IMR-90 (cell line): ENCODE measurements around the gene KRT3. TPM values are rescaled to one million over a fixed set of nuclear protein-coding genes. Genes with fewer than 3 reads are reported as not detected.

Experiments
- ATAC-seq: fragments of 200-7000 bp; cut with Tn5 transposase; 2 replicates; pipeline ENCODE4 v1.9.1; 2020; ENCODE audit warnings: low read depth, mild to moderate bottlenecking, moderate library complexity
- BruUV-seq: library from RNA; stranded (reverse); fragments of 400-500 nt; replicated peaks from 2 replicates; lab custom pipeline; 2021; lab: Mats Ljungman, UMichigan
- CTCF ChIA-PET: fragments of 300-600 bp; formaldehyde crosslinking; extraction: SDS; loops from one replicate; lab custom pipeline; 2021; ENCODE audit warnings: antibody characterized with exemption; lab: Yijun Ruan, JAX
- POLR2A ChIA-PET: fragments of 300-600 bp; sonication (Branson Sonifier 250); formaldehyde crosslinking; loops from one replicate; lab custom pipeline; 2022; ENCODE audit warnings: antibody characterized with exemption; ENCODE audit not compliant: unreplicated experiment; lab: Charles Lee
- DNase-seq: peaks from one replicate; pipeline ENCODE4 v3.0.0; 2013
- H2AFZ ChIP-seq: replicated peaks from 2 replicates; pipeline ENCODE3; 2013; ENCODE audit warnings: low read length, mild to moderate bottlenecking; ENCODE audit not compliant: poor library complexity
- H2AK5ac ChIP-seq: 2 replicates; pipeline ENCODE4 v1.6.1; 2013; ENCODE audit warnings: low read depth, low read length, inconsistent platforms
- H2AK9ac ChIP-seq: replicated peaks from 2 replicates; pipeline ENCODE3; 2013; ENCODE audit warnings: mild to moderate bottlenecking, low read depth, low read length, moderate library complexity; ENCODE audit not compliant: poor library complexity
- H2BK120ac ChIP-seq: 2 replicates; pipeline ENCODE4 v1.6.1; 2013; ENCODE audit warnings: low read depth, low read length, inconsistent platforms
- H2BK15ac ChIP-seq: 3 replicates; pipeline ENCODE4 v1.6.1; 2013; ENCODE audit warnings: low read depth, low read length, inconsistent platforms
- H2BK20ac ChIP-seq: 2 replicates; pipeline ENCODE4 v1.6.1; 2013; ENCODE audit warnings: low read depth, mild to moderate bottlenecking, inconsistent platforms, low read length, moderate library complexity
- H2BK5ac ChIP-seq: 2 replicates; pipeline ENCODE4 v1.6.1; 2013; ENCODE audit warnings: mild to moderate bottlenecking, low read depth, low read length, inconsistent platforms; ENCODE audit not compliant: poor library complexity, severe bottlenecking
- H3K14ac ChIP-seq: replicated peaks from 2 replicates; pipeline ENCODE4 v1.6.1; 2013; ENCODE audit warnings: low read depth, low read length, inconsistent platforms
- H3K18ac ChIP-seq: 2 replicates; pipeline ENCODE4 v1.6.1; 2013; ENCODE audit warnings: low read depth, low read length, control low read depth
- H3K23ac ChIP-seq: 2 replicates; pipeline ENCODE4 v1.6.1; 2013; ENCODE audit warnings: low read depth, low read length, inconsistent platforms
- H3K27ac ChIP-seq: 2 replicates; pipeline ENCODE4 v1.5.1; 2013; ENCODE audit warnings: mild to moderate bottlenecking, control low read depth, low read length; ENCODE audit not compliant: insufficient read depth
- H3K27me3 ChIP-seq: 2 replicates; pipeline ENCODE4 v1.6.1; 2013; ENCODE audit warnings: low read length; ENCODE audit not compliant: control insufficient read depth, insufficient read depth
- H3K36me3 ChIP-seq: 2 replicates; pipeline ENCODE4 v1.6.1; 2013; ENCODE audit warnings: low read length, mixed read lengths; ENCODE audit not compliant: control insufficient read depth, insufficient read depth
- H3K4ac ChIP-seq: 2 replicates; pipeline ENCODE4 v1.6.1; 2013; ENCODE audit warnings: low read depth, low read length, inconsistent platforms
- H3K4me1 ChIP-seq: 2 replicates; pipeline ENCODE4 v1.6.1; 2013; ENCODE audit warnings: low read length, mixed read lengths; ENCODE audit not compliant: control insufficient read depth, insufficient read depth
- H3K4me2 ChIP-seq: 2 replicates; pipeline ENCODE4 v1.6.1; 2013; ENCODE audit warnings: low read depth, mild to moderate bottlenecking, control low read depth, low read length, moderate library complexity
- H3K4me3 ChIP-seq: 2 replicates; pipeline ENCODE4 v1.5.1; 2013; ENCODE audit warnings: low read depth, mild to moderate bottlenecking, control low read depth, low read length, moderate library complexity; ENCODE audit not compliant: insufficient read depth
- H3K56ac ChIP-seq: 2 replicates; pipeline ENCODE4 v1.6.1; 2013; ENCODE audit warnings: low read length, inconsistent platforms; ENCODE audit not compliant: insufficient read depth; ENCODE audit errors: extremely low read depth
- H3K79me1 ChIP-seq, 2 experiments: 2 replicates each; pipeline ENCODE4 v1.6.1; 2013; ENCODE audit warnings: low read length in 2 of 2, inconsistent platforms in 1 of 2, low read depth in 1 of 2
- H3K9ac ChIP-seq: 2 replicates; pipeline ENCODE4 v1.6.1; 2013; ENCODE audit warnings: low read depth, low read length, control low read depth
- H3K9me1 ChIP-seq: 2 replicates; pipeline ENCODE4 v1.6.1; 2013; ENCODE audit warnings: low read length, inconsistent platforms; ENCODE audit not compliant: insufficient read depth
- H3K9me3 ChIP-seq: 2 replicates; pipeline ENCODE4 v1.6.1; 2013; ENCODE audit warnings: low read length; ENCODE audit not compliant: control insufficient read depth, insufficient read depth
- H4K20me1 ChIP-seq: 2 replicates; pipeline ENCODE4 v1.6.1; 2013; ENCODE audit warnings: low read length, inconsistent platforms; ENCODE audit not compliant: insufficient read depth
- H4K5ac ChIP-seq: 2 replicates; pipeline ENCODE4 v1.6.1; 2013; ENCODE audit warnings: mild to moderate bottlenecking, low read depth, low read length, control low read depth
- H4K8ac ChIP-seq, 2 experiments: 2 replicates each; pipeline ENCODE4 v1.6.1; 2013; ENCODE audit warnings: low read depth in 2 of 2, low read length in 2 of 2, control low read depth in 1 of 2, inconsistent platforms in 1 of 2
- H4K91ac ChIP-seq: 2 replicates; pipeline ENCODE4 v1.6.1; 2013; ENCODE audit warnings: low read depth, low read length, inconsistent platforms; ENCODE audit not compliant: insufficient read depth
- BHLHE40 ChIP-seq: fragments of 150-350 bp; IDR thresholded peaks from 2 replicates; pipeline ENCODE4 v1.6.1; 2016; ENCODE audit warnings: mild to moderate bottlenecking, low read depth, low read length
- CEBPB ChIP-seq: IDR thresholded peaks from 2 replicates; pipeline ENCODE4 v1.6.1; 2012; ENCODE audit warnings: low read depth, low read length, improper control_type of control experiment
- CHD1 ChIP-seq: IDR thresholded peaks from 2 replicates; pipeline ENCODE4 v1.6.1; 2012; ENCODE audit warnings: low read depth, low read length, improper control_type of control experiment
- FOS ChIP-seq: fragments of 150-350 bp; IDR thresholded peaks from 2 replicates; pipeline ENCODE4 v1.6.1; 2016; ENCODE audit warnings: low read depth, low read length
- MAFK ChIP-seq: IDR thresholded peaks from 2 replicates; pipeline ENCODE4 v1.6.1; 2012; ENCODE audit warnings: low read depth, low read length, improper control_type of control experiment
- MAZ ChIP-seq: IDR thresholded peaks from 2 replicates; pipeline ENCODE4 v1.6.1; 2012; ENCODE audit warnings: low read depth, mild to moderate bottlenecking, low read length, improper control_type of control experiment, moderate library complexity, borderline replicate concordance
- MXI1 ChIP-seq: IDR thresholded peaks from 2 replicates; pipeline ENCODE4 v1.6.1; 2012; ENCODE audit warnings: low read depth, mild to moderate bottlenecking, low read length, moderate library complexity, borderline replicate concordance
- NFE2L2 ChIP-seq: fragments of 150-350 bp; IDR thresholded peaks from 2 replicates; pipeline ENCODE4 v1.6.1; 2016; ENCODE audit warnings: low read depth, mild to moderate bottlenecking, low read length
- POLR2A ChIP-seq: IDR thresholded peaks from 2 replicates; pipeline ENCODE4 v1.6.1; 2012; ENCODE audit warnings: mild to moderate bottlenecking, low read depth, low read length
- RAD21 ChIP-seq: IDR thresholded peaks from 2 replicates; pipeline ENCODE4 v1.6.1; 2012; ENCODE audit warnings: low read length, improper control_type of control experiment
- RCOR1 ChIP-seq: IDR thresholded peaks from 2 replicates; pipeline ENCODE4 v1.6.1; 2012; ENCODE audit warnings: mild to moderate bottlenecking, low read length, improper control_type of control experiment; ENCODE audit not compliant: insufficient replicate concordance
- RFX5 ChIP-seq: IDR thresholded peaks from 2 replicates; pipeline ENCODE4 v1.8.0; 2012; ENCODE audit warnings: low read depth, mild to moderate bottlenecking, low read length, moderate library complexity
- SMC3 ChIP-seq: fragments of 150-350 bp; IDR thresholded peaks from 2 replicates; pipeline ENCODE4 v1.6.1; 2016; ENCODE audit warnings: low read depth, mild to moderate bottlenecking, antibody characterized with exemption, low read length, moderate library complexity
- WGBS, 2 experiments: methylation state at CpG; one replicate each; pipeline versions ENCODE4 v1.1.5 to v1.1.7; 2013; ENCODE audit warnings: missing lambda C conversion rate in 2 of 2; ENCODE audit not compliant: insufficient read length in 1 of 2; ENCODE audit errors: extremely low coverage in 2 of 2; 5-methylcytosine and 5-hydroxymethylcytosine counted together
- dilution Hi-C: fragments of 300-500 bp; cut with HindIII; formaldehyde crosslinking; loops from one replicate; pipeline ENCODE4 v1.14.3; 2018; ENCODE audit warnings: low sequenced_read_pairs; ENCODE audit not compliant: unreplicated experiment
- in situ Hi-C: fragments of 300-500 bp; cut with MboI; formaldehyde crosslinking; loops from 3 replicates; pipeline ENCODE4 v1.14.3; 2019; ENCODE audit warnings: low sequenced_read_pairs, inconsistent platforms, mixed read lengths
- intact Hi-C: fragments of 100-400 bp; cut with micrococcal nuclease; formaldehyde crosslinking; loops from 2 replicates; pipeline ENCODE4 v1.10.0; 2022
- polyA plus RNA-seq, 3 experiments: library from polyadenylated mRNA; depleted of rRNA; stranded (reverse); fragments of >200 nt; gene quantifications; 2 replicates each; pipeline ENCODE4 v1.2.3, GENCODE V29; 2012; ENCODE audit warnings: low replicate concordance in 1 of 3
- total RNA-seq: library from RNA; depleted of rRNA; stranded (reverse); fragments of >200 nt; gene quantifications from 2 replicates; pipeline ENCODE4 v1.2.3, GENCODE V29; 2012
- TF ChIP-seq, protein P1 (sequence below): fragments of 150-350 bp; IDR thresholded peaks from 2 replicates; pipeline ENCODE4 v1.6.1; 2016; ENCODE audit warnings: low read depth, mild to moderate bottlenecking, low read length, moderate library complexity, borderline replicate concordance
- TF ChIP-seq, protein P2 (sequence below): fragments of 150-350 bp; IDR thresholded peaks from 2 replicates; pipeline ENCODE4 v1.6.1; 2017; ENCODE audit warnings: mild to moderate bottlenecking, antibody characterized with exemption, low read length, low read depth
- TF ChIP-seq, protein P3 (sequence below): conservative IDR thresholded peaks from 2 replicates; pipeline ENCODE4 v1.5.1; 2012; ENCODE audit warnings: mild to moderate bottlenecking, low read depth, low read length, improper control_type of control experiment

KRT3 gene
- total and polyA plus RNA-seq, 2 of the 4 experiments (the other 2 are of a cell fraction) = not detected

DNA sequence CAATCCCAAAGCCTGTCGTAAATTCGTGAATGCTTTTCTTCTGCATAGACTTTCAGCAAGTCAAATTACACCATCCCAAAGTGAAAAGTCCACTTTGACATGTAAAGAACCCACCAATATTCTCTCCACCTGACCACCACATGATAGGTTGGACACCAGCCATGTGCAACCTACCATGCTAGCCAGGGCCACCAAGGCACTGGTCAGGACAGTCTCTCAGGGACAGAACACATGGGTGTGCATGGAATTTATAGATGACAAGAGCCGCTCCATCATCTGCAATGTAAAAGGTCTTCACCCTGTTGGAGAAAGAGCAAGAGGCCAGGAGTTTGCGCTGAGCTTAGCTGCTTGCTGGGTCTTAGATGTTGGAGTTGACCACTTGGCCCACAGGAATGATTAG, 13.4 kb downstream of the KRT3 start:
- Histone ChIP-seq H4K5ac (no peak overlapping the region), H3K27ac (no peak overlapping the region), H3K18ac (no peak overlapping the region), H3K56ac (no peak overlapping the region), H3K4ac (no peak overlapping the region), H3K23ac (no peak overlapping the region), H3K4me3 (no peak overlapping the region), H3K14ac (no peak overlapping the region), H3K79me1 (no peaks in the 10 kb centered on the region), H2BK15ac (no peak overlapping the region), H2BK5ac (no peak overlapping the region), H2BK120ac (no peak overlapping the region), H4K20me1 (no peaks in the 10 kb centered on the region), H3K4me1 (no peaks in the 10 kb centered on the region), H3K36me3 (no peaks in the 10 kb centered on the region), H4K8ac (no peak overlapping the region), H3K9ac (no peak overlapping the region), H3K27me3 (peaks cover 23% of the 10 kb centered on the region), H3K4me2 (no peak overlapping the region), H3K9me1 (no peaks in the 10 kb centered on the region), H3K9me3 (no peaks in the 10 kb centered on the region), H4K91ac (no peak overlapping the region), H2AK9ac (no peak overlapping the region), H2BK20ac (no peak overlapping the region), H2AFZ (no peak overlapping the region), H2AK5ac (no peak overlapping the region)
- ATAC-seq (no peak), DNase-seq (no peak)
- intact Hi-C loops (no loop called here), in situ Hi-C loops (no loop called here), dilution Hi-C loops (no loop called here)
- POLR2A ChIA-PET = no interaction called here
- TF ChIP-seq RCOR1 = no peak
- no peak for TF ChIP-seq MAFK
- no peak for TF ChIP-seq RFX5
- TF ChIP-seq, protein P1, sequence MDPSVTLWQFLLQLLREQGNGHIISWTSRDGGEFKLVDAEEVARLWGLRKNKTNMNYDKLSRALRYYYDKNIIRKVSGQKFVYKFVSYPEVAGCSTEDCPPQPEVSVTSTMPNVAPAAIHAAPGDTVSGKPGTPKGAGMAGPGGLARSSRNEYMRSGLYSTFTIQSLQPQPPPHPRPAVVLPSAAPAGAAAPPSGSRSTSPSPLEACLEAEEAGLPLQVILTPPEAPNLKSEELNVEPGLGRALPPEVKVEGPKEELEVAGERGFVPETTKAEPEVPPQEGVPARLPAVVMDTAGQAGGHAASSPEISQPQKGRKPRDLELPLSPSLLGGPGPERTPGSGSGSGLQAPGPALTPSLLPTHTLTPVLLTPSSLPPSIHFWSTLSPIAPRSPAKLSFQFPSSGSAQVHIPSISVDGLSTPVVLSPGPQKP = no peak
- TF ChIP-seq CEBPB = no peak
- TF ChIP-seq, protein P2, sequence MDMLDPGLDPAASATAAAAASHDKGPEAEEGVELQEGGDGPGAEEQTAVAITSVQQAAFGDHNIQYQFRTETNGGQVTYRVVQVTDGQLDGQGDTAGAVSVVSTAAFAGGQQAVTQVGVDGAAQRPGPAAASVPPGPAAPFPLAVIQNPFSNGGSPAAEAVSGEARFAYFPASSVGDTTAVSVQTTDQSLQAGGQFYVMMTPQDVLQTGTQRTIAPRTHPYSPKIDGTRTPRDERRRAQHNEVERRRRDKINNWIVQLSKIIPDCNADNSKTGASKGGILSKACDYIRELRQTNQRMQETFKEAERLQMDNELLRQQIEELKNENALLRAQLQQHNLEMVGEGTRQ = no peak
- no peak for TF ChIP-seq MXI1
- TF ChIP-seq MAZ = no peak
- TF ChIP-seq, protein P3, sequence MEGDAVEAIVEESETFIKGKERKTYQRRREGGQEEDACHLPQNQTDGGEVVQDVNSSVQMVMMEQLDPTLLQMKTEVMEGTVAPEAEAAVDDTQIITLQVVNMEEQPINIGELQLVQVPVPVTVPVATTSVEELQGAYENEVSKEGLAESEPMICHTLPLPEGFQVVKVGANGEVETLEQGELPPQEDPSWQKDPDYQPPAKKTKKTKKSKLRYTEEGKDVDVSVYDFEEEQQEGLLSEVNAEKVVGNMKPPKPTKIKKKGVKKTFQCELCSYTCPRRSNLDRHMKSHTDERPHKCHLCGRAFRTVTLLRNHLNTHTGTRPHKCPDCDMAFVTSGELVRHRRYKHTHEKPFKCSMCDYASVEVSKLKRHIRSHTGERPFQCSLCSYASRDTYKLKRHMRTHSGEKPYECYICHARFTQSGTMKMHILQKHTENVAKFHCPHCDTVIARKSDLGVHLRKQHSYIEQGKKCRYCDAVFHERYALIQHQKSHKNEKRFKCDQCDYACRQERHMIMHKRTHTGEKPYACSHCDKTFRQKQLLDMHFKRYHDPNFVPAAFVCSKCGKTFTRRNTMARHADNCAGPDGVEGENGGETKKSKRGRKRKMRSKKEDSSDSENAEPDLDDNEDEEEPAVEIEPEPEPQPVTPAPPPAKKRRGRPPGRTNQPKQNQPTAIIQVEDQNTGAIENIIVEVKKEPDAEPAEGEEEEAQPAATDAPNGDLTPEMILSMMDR = no peak
- no peak for TF ChIP-seq FOS
- no peak for TF ChIP-seq RAD21
- no peak for TF ChIP-seq POLR2A
- TF ChIP-seq SMC3 = no peak
- TF ChIP-seq NFE2L2 = no peak
- no peak for TF ChIP-seq BHLHE40
- no peak for TF ChIP-seq CHD1
- CTCF ChIA-PET = interaction anchor here (1.1 kb wide), 1 partner anchor 12 kb away, joined by 3 read pairs; no protein-coding TSS in a partner anchor
- 71% methylated on average over 2 of the region's 4 CpGs; no CpG with 5 or more reads in 1 of the 2 experiments for WGBS, 2 experiments
- no TSS peak for BruUV-seq
